Lower leg skin (tissue), 4 donors: ENCODE data around the gene PLXNA2. TPM values are rescaled to one million over a fixed set of nuclear protein-coding genes. Genes with fewer than 3 reads are reported as not detected.

Experiments used
- DNase-seq, 2 donors: peaks; one replicate each; pipeline ENCODE4 v3.0.0-alpha.2; 2019; ENCODE audit warnings: low spot score in 2 of 2
- H3K4me3 ChIP-seq: fragments of 200-600 bp; sonication (generic); 2 replicates; pipeline ENCODE4 v1.5.1; 2017; ENCODE audit warnings: mild to moderate bottlenecking, low read depth; ENCODE audit not compliant: poor library complexity, severe bottlenecking
- POLR2A ChIP-seq, 2 donors: fragments of 450-650 bp; IDR thresholded peaks; one replicate each; pipeline ENCODE4 v1.6.1; 2016 to 2017; ENCODE audit warnings: antibody characterized with exemption in 2 of 2, mild to moderate bottlenecking in 1 of 2, moderate library complexity in 1 of 2
- WGBS, 2 donors: methylation state at CpG; one replicate each; pipeline ENCODE4 v1.1.5; 2018; 5-methylcytosine and 5-hydroxymethylcytosine counted together
- intact Hi-C: fragments of 100-400 bp; cut with DNase I; formaldehyde crosslinking; loops from one replicate; pipeline ENCODE4 v1.15.0; 2023; ENCODE audit warnings: low total_unique reads
- total RNA-seq, 4 donors: library from RNA; depleted of rRNA; stranded (reverse); fragments of >200 nt; gene quantifications; one replicate each; pipeline ENCODE4 v1.1.0, GENCODE V29; 2016
- TF ChIP-seq, protein P1 (sequence below), 3 donors: fragments of 450-650 bp; IDR thresholded peaks; one replicate each; pipeline ENCODE4 v1.5.1; 2016; ENCODE audit warnings: antibody characterized with exemption in 3 of 3, mild to moderate bottlenecking in 3 of 3, moderate library complexity in 2 of 3

The PLXNA2 gene
- total RNA-seq, 4 donors from 2014 or later = 27.4 to 44.2 (median 36.9) TPM

DNA sequence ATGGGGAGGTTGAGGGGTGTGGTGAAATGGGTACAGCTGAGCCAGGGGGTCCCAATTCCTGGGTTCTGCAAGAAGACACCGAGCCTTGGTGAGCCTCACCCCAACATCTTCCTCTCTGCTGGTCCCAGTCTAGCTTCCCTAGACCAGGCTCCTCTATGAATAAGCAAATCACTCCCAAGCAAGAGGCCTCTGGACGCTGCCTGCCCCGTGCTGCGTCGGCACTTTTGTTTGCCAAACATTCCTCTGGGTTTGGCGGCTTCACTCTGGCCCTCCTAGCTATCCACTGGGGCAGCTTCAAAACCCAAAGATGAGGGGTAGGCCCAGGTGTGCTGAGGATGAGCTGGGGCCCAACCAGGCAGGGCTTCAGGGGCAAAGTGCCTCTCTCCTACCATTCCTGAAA, 196.2 kb downstream of the PLXNA2 start:
- peak; percentile 51 to 90 for DNase-seq
- WGBS, 2 donors = 3 to 46% methylated on average over 6 of the region's 6 CpGs
- TF ChIP-seq, protein P1, sequence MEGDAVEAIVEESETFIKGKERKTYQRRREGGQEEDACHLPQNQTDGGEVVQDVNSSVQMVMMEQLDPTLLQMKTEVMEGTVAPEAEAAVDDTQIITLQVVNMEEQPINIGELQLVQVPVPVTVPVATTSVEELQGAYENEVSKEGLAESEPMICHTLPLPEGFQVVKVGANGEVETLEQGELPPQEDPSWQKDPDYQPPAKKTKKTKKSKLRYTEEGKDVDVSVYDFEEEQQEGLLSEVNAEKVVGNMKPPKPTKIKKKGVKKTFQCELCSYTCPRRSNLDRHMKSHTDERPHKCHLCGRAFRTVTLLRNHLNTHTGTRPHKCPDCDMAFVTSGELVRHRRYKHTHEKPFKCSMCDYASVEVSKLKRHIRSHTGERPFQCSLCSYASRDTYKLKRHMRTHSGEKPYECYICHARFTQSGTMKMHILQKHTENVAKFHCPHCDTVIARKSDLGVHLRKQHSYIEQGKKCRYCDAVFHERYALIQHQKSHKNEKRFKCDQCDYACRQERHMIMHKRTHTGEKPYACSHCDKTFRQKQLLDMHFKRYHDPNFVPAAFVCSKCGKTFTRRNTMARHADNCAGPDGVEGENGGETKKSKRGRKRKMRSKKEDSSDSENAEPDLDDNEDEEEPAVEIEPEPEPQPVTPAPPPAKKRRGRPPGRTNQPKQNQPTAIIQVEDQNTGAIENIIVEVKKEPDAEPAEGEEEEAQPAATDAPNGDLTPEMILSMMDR (IDR thresholded peaks at IDR 0.05) = no peak
- no peak for TF ChIP-seq POLR2A (IDR thresholded peaks at IDR 0.05)
- H3K4me3 ChIP-seq = no peak overlapping the region
- intact Hi-C loops = no loop called here

DNA sequence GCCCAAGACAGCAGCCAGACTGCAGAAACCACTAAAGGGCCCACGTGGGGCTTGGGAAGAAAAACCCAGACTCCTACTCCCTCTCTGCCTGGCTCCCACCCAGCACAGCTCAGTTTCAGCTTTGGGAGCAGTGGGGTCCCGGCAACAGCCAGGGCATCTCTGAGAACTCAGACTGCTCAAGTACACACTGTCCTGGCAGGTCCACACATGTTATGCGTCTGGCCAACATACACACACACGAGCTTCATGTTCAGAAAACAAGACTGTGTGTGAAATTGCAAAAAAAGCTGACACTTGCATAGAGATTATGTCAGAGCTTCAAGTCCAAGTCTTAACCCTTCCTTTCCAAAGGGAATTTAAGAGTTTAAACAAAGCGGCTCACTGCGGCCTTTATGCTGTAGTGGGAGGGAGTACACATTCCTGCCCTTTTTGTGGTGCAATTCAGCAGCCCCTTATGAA, 196.7 kb downstream of the PLXNA2 start:
- no peak overlapping the region for H3K4me3 ChIP-seq
- no peak for TF ChIP-seq POLR2A (IDR thresholded peaks at IDR 0.05)
- TF ChIP-seq, protein P1 (IDR thresholded peaks at IDR 0.05) = no peak
- WGBS, 2 donors = 32 to 36% methylated on average over 6 of the region's 6 CpGs
- intact Hi-C loops = no loop called here
- peak; percentile 88 to 92 for DNase-seq

DNA sequence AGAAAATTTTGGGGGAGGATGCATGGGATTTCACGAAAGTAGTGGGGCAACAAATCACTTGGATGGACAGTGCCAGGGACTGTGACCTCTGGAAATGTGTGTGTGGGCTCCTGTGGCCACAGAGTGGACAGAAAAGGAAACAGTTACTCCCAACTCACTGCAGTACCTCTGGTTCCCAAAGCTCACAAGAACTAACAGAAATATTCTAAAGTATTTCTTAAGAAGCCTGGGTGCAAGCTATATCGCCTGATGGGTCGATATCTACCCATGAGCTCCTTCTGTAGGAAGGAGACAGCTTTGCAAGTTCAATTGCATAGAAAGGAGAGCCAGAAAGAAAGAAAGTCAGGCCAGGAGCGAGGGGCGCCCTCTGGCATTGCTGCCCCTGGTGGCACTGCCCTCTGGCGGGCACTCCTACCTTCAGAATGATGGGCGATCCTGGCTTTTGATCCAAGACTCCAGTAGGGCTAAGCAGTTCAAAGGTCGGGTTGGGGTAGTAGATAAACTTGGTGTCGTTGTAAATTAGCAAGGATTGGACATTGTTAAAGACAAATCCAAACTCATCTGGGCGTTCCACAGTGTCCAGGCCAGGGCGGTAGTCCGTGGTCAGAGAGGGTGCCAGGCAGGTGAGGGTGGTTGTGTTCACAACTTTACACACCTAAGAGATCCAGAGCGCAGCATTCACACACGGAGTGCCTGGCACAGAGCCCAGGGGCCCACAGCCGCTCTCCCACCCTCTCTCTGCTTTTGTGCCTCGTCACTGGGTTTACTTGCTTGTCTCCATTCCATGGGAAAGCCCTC, 198.5 kb downstream of the PLXNA2 start:
- WGBS, 2 donors = 69 to 75% methylated on average over 16 of the region's 16 CpGs
- intact Hi-C loops = no loop called here
- H3K4me3 ChIP-seq = no peak overlapping the region
- DNase-seq = no peak
- TF ChIP-seq, protein P1 (IDR thresholded peaks at IDR 0.05) = no peak
- TF ChIP-seq POLR2A (IDR thresholded peaks at IDR 0.05) = no peak

DNA sequence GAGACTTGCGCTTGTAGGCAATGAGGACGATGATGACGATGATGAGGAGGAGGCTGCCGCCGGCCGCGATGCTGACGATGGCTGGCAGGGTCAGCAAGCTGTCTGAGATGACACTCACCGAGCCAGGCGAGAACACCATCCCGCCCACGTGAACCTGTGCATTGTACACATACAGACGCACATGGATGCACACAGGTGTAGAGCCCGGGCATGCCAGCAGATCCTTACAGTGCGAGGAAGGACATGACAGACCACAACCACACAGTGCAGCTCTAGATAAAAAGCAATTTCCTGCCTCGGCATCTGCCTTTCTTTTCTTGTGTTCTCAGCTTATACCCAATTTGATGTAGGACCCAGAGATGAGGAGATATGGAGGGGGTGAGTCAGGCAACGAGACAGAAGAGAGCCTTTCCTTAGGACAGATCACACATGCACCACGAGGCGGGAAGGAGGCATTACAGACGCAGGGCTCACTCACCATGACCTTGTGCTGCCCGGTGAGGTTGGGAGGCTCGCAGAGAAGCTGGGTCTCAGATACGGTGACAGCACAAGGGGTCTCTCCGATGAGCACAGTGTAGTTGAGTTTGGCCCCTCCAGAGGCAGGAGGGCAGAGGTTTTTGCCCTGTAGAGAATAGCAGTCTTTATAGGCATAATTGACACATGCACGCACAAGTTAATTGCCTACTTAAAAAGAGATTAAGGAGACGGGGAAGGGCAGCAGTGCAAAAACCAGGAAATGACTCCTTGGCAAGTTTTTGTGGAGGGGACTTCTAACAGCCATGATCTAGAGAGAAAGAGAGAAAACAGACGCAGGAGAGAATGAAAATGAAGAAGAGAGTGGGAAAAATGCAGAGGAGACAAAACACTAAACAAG, 199.4 kb downstream of the PLXNA2 start:
- 87 to 93% methylated on average over 27 of the region's 27 CpGs for WGBS, 2 donors
- intact Hi-C loops = no loop called here
- TF ChIP-seq POLR2A (IDR thresholded peaks at IDR 0.05) = no peak
- TF ChIP-seq, protein P1 (IDR thresholded peaks at IDR 0.05) = no peak
- DNase-seq = no peak
- no peak overlapping the region for H3K4me3 ChIP-seq

DNA sequence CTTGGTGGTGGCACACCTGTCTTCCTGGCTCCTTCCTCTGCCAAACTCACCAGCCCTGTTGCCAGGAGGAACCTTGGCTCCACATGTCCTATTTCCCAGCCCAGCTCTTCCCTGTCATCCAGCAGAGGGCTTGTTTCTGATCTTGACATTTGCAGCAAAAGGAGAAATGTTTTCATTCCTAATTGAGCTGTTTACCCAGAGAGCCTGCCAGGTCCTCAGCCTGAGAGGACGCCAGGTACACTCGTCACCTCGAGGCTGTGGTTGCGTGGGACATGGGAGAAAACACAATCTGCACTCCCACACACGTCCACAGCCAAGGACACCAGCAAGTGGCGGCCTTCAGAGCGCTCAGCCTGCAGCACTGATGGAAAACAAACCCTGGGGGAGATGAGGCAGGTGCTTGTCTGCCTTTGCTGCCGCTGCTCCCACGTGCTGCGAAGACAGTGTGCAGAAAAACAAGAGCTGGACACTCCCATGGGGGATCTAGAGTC, 200.4 kb downstream of the PLXNA2 start:
- TF ChIP-seq, protein P1 (IDR thresholded peaks at IDR 0.05) = no peak
- TF ChIP-seq POLR2A (IDR thresholded peaks at IDR 0.05) = no peak
- no peak for DNase-seq
- intact Hi-C loops = no loop called here
- 44 to 48% methylated on average over 10 of the region's 10 CpGs for WGBS, 2 donors
- H3K4me3 ChIP-seq = no peak overlapping the region
